Activated T-helper 2 cell treated with anti-CD3 and anti-CD28 coated beads, Interferon-gamma antibody, Interleukin-2, Interleukin-4, amounts not matched to agents 10 μg/mL and 5 μg/mL and 100 μg/mL, durations not matched to agents 14 hours and 24 hours and 36 hours (primary cell): ENCODE results near the gene GOLPH3. TPM values are rescaled to one million over a fixed set of nuclear protein-coding genes. Genes with fewer than 3 reads are reported as not detected.
A peak's percentile ranks its signal among the peaks of the same experiment; 100 is the strongest.

ENCODE experiments used
- DNase-seq: peaks from one replicate; pipeline ENCODE4 v3.0.0; 2021; ENCODE audit warnings: low spot score
- H3K27ac Mint-ChIP-seq: one replicate; pipeline ENCODE4 v1.8.0; 2021; ENCODE audit warnings: mixed read lengths
- H3K27me3 Mint-ChIP-seq: one replicate; pipeline ENCODE4 v1.8.0; 2021; ENCODE audit warnings: low read depth, mixed read lengths
- H3K36me3 Mint-ChIP-seq: one replicate; pipeline ENCODE4 v1.8.0; 2021; ENCODE audit warnings: low read depth, mixed read lengths
- H3K4me1 Mint-ChIP-seq: one replicate; pipeline ENCODE4 v1.8.0; 2021; ENCODE audit warnings: low read depth, mixed read lengths
- H3K4me3 Mint-ChIP-seq: one replicate; pipeline ENCODE4 v1.8.0; 2021; ENCODE audit warnings: low read depth, mild to moderate bottlenecking, moderate library complexity, mixed read lengths
- H3K9me3 Mint-ChIP-seq: one replicate; pipeline ENCODE4 v1.8.0; 2021; ENCODE audit warnings: mixed read lengths
- intact Hi-C: fragments of 100-400 bp; cut with micrococcal nuclease; formaldehyde crosslinking; loops from one replicate; pipeline ENCODE4 v1.15.1; 2023
- total RNA-seq: library from RNA; stranded (reverse); gene quantifications from 2 replicates; pipeline ENCODE4 v1.2.3, GENCODE V29; 2022

The GOLPH3 gene
- total RNA-seq, 1 donor from 2014 or later = 80.1 TPM

- peaks cover 31% of the 10 kb centered on the region for H3K4me1 Mint-ChIP-seq
- DNase-seq = no peak
- H3K36me3 Mint-ChIP-seq = peaks cover 63% of the 10 kb centered on the region
- H3K27ac Mint-ChIP-seq = no peak overlapping the region
- H3K27me3 Mint-ChIP-seq = no peaks in the 10 kb centered on the region
- intact Hi-C loops = no loop called here
- no peak overlapping the region for H3K4me3 Mint-ChIP-seq
- no peaks in the 10 kb centered on the region for H3K9me3 Mint-ChIP-seq
Observed at GRCh38 chr5:32144378-32145207, 29.5 kb downstream of the GOLPH3 start.

- DNase-seq = no peak
- no peak overlapping the region for H3K4me3 Mint-ChIP-seq
- H3K27ac Mint-ChIP-seq = no peak overlapping the region
- intact Hi-C loops = no loop called here
- peaks cover 31% of the 10 kb centered on the region for H3K4me1 Mint-ChIP-seq
- H3K9me3 Mint-ChIP-seq = no peaks in the 10 kb centered on the region
- H3K27me3 Mint-ChIP-seq = no peaks in the 10 kb centered on the region
- H3K36me3 Mint-ChIP-seq = peaks cover 63% of the 10 kb centered on the region
Observed at GRCh38 chr5:32143617-32144377, 30.3 kb downstream of the GOLPH3 start.

GRCh38 chr5:32138839-32139493 lies 35.2 kb downstream of the GOLPH3 start:
- Mint-ChIP-seq H3K9me3 (no peaks in the 10 kb centered on the region), H3K27me3 (no peaks in the 10 kb centered on the region), H3K4me3 (peak overlapping the region; percentile 22), H3K4me1 (peaks cover 24% of the 10 kb centered on the region), H3K27ac (peak overlapping the region; percentile 93), H3K36me3 (peaks cover 50% of the 10 kb centered on the region)
- peak; percentile 28 for DNase-seq
- intact Hi-C loops = loop anchor here (2.0 kb wide), 3 partner anchors 20 to 36 kb away; partner anchors contain the start of gene GOLPH3

- intact Hi-C loops = no loop called here
Observed at GRCh38 chr5:32136342-32136741, 37.8 kb downstream of the GOLPH3 start.

GRCh38 chr5:32135086-32135485 lies 39.0 kb downstream of the GOLPH3 start:
- Mint-ChIP-seq H3K9me3 (no peaks in the 10 kb centered on the region), H3K27ac (peak overlapping the region; percentile 30), H3K4me3 (no peak overlapping the region), H3K4me1 (peaks cover 26% of the 10 kb centered on the region), H3K27me3 (no peaks in the 10 kb centered on the region), H3K36me3 (peaks cover 58% of the 10 kb centered on the region)
- no peak for DNase-seq
- intact Hi-C loops = no loop called here

More at GRCh38 chr5:32136342-32136741, 37.8 kb downstream of the GOLPH3 start:
- Mint-ChIP-seq H3K4me3 (no peak overlapping the region), H3K4me1 (peaks cover 31% of the 10 kb centered on the region), H3K27ac (no peak overlapping the region), H3K27me3 (no peaks in the 10 kb centered on the region), H3K9me3 (no peaks in the 10 kb centered on the region), H3K36me3 (peaks cover 58% of the 10 kb centered on the region)
- DNase-seq = no peak

DNA sequence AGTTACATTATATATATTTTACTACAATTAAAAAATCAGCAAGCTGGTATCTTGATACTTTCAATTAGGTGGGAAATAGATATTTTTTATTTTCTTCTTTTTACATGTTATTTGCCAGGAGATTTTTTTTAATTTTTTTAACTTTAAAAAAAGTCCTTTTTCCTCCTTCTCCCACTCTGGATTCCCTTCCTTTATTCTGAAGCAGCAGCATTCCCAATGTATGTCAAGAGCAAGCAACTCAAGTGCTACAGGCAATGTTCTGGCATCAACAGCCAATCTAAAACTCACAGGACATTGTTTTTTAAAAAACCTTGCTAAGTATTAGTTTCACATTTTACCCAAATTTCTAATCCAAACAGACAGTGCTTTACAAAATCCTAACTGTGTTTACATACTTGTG lies 41.4 kb downstream of the GOLPH3 start:
- H3K4me3 Mint-ChIP-seq = no peak overlapping the region
- peaks cover 56% of the 10 kb centered on the region for H3K36me3 Mint-ChIP-seq
- DNase-seq = no peak
- H3K4me1 Mint-ChIP-seq = peaks cover 20% of the 10 kb centered on the region
- H3K9me3 Mint-ChIP-seq = no peaks in the 10 kb centered on the region
- no peak overlapping the region for H3K27ac Mint-ChIP-seq
- intact Hi-C loops = no loop called here
- no peaks in the 10 kb centered on the region for H3K27me3 Mint-ChIP-seq

DNA sequence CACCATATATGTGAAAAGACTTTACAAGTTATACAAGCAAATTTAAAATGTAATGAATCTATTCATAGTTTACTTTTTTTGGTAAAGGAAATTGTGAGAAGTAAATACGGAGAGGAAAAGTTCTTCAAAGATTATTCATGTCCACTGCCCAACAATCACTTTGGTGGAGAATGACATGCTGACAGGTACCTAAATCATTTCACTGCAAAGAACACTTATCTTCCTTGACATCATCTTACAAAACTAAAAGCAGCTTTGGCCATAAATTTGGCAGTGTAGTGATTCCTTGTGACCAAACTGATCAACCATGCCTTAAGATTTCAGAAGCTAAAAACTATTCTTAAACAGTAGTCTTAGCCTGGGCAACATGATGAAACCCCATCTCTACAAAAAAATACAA lies 42.5 kb downstream of the GOLPH3 start:
- Mint-ChIP-seq H3K36me3 (peaks cover 59% of the 10 kb centered on the region), H3K27ac (no peak overlapping the region), H3K4me1 (peaks cover 22% of the 10 kb centered on the region), H3K4me3 (no peak overlapping the region), H3K27me3 (no peaks in the 10 kb centered on the region), H3K9me3 (no peaks in the 10 kb centered on the region)
- DNase-seq = no peak
- intact Hi-C loops = no loop called here

DNA sequence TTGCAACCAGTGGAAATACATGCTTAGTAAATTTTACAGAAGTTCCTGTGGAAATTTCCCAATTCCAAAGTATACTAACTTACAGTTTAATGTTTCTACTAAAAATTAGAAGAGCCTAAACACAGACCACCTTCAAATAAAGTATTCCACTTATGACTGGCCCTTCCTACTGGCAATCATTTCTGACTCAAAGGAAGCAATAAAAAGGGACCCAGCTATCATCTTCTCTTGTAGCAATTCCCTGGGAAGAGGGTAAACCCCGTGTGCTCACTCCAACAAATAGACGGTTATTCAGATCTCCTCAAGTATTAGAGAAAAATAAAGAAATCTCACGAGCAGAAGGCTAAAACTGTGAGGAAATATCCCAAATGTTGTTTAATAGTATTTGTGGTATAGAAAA lies 43.3 kb downstream of the GOLPH3 start:
- intact Hi-C loops = no loop called here
- DNase-seq = no peak
- H3K4me1 Mint-ChIP-seq = peaks cover 22% of the 10 kb centered on the region
- H3K27me3 Mint-ChIP-seq = no peaks in the 10 kb centered on the region
- no peak overlapping the region for H3K4me3 Mint-ChIP-seq
- H3K36me3 Mint-ChIP-seq = peaks cover 66% of the 10 kb centered on the region
- peak overlapping the region; percentile 1 for H3K27ac Mint-ChIP-seq
- H3K9me3 Mint-ChIP-seq = no peaks in the 10 kb centered on the region

- intact Hi-C loops = no loop called here
- no peak for DNase-seq
- Mint-ChIP-seq H3K27me3 (no peaks in the 10 kb centered on the region), H3K4me1 (peaks cover 20% of the 10 kb centered on the region), H3K36me3 (peaks cover 60% of the 10 kb centered on the region), H3K4me3 (no peak overlapping the region), H3K9me3 (no peaks in the 10 kb centered on the region), H3K27ac (peak overlapping the region; percentile 42)
Observed at GRCh38 chr5:32129074-32129598, 45.0 kb downstream of the GOLPH3 start.

- no peaks in the 10 kb centered on the region for H3K27me3 Mint-ChIP-seq
- intact Hi-C loops = no loop called here
- H3K36me3 Mint-ChIP-seq = peaks cover 65% of the 10 kb centered on the region
- no peaks in the 10 kb centered on the region for H3K9me3 Mint-ChIP-seq
- DNase-seq = no peak
- no peak overlapping the region for H3K27ac Mint-ChIP-seq
- no peak overlapping the region for H3K4me3 Mint-ChIP-seq
- peaks cover 20% of the 10 kb centered on the region for H3K4me1 Mint-ChIP-seq
Observed at GRCh38 chr5:32127711-32128110, 46.4 kb downstream of the GOLPH3 start.

DNA sequence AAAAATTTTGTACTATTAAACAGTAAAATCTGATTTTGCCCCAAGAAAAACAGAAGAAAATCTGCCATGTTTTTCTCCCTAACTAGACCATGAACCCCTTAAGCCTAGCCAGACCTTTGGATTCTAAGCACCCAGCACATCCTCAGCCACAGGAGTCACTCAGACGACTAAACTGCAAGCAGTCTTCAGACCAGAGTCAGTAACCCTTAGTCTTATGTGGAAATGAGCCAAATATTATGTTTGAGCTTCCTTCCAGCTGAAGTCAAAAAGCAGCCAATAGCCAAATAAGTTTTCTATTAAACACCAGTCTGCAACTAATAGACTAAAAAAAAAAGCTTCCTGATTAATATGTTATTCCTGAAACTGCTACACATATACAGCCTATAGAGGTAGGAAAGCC lies 47.4 kb downstream of the GOLPH3 start:
- no peak overlapping the region for H3K4me3 Mint-ChIP-seq
- H3K27me3 Mint-ChIP-seq = no peaks in the 10 kb centered on the region
- no peaks in the 10 kb centered on the region for H3K9me3 Mint-ChIP-seq
- intact Hi-C loops = no loop called here
- no peak overlapping the region for H3K27ac Mint-ChIP-seq
- H3K4me1 Mint-ChIP-seq = peaks cover 20% of the 10 kb centered on the region
- DNase-seq = no peak
- H3K36me3 Mint-ChIP-seq = peaks cover 61% of the 10 kb centered on the region

GRCh38 chr5:32123889-32124676 lies 50.0 kb downstream of the GOLPH3 start:
- Mint-ChIP-seq H3K4me3 (no peak overlapping the region), H3K9me3 (no peaks in the 10 kb centered on the region), H3K4me1 (peaks cover 24% of the 10 kb centered on the region), H3K36me3 (peaks cover 56% of the 10 kb centered on the region), H3K27ac (no peak overlapping the region), H3K27me3 (no peaks in the 10 kb centered on the region)
- DNase-seq = no peak
- intact Hi-C loops = no loop called here
